ENCODE measurements around the gene TIMM22. TPM values are rescaled to one million over a fixed set of nuclear protein-coding genes. Genes with fewer than 3 reads are reported as not detected.
A peak's percentile ranks its signal among the peaks of the same experiment; 100 is the strongest.

The TIMM22 gene
- polyA plus RNA-seq, 2 of the 4 experiments (the other 2 are of a cell fraction), result 15.8 to 21.3 TPM

DNA sequence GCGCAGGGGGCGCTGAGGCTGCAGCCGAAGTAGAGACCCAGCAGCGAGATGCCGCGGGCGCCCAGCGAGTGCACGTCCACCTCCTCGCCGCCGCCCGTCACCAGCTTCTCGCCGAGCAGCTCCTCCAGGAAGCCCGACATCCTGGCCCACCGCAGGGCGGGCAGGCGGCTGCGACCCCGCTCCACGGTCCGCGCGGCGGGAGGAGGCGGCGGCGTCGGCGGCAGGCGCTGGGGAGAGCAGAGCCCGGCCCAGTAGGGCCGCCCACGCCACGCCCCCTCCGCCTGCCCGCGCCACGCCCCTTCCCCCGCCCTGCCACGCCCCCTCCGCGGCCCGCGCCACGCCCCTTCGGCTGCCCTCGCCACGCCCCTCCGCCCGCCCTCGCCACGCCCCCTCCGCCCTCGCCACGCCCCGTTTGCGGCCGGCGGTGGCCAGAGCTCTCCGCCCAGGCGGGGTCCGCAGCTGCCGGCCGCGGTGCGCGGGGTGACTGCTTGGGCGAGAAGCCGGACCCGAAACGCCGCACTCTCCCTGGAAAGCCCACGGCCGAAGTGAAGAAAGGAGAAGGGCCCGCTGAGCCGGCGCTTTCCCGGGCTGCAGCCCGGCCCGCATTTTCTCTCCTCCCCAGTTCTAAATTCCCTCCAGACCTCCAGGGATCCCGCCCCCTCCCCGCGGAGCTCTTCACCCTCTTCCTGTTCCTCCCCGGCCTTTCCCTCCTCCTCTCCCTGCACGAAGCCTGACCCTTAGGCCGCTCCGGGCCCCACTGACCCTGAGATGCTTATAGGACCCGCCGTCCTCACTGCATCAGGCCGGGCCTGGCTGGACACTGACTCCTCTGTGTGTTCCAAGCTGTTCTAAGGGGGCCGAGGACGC lies 17.2 kb upstream of the TIMM22 start, which contains the start of gene NXN (continued):
- TF ChIP-seq, protein P1, sequence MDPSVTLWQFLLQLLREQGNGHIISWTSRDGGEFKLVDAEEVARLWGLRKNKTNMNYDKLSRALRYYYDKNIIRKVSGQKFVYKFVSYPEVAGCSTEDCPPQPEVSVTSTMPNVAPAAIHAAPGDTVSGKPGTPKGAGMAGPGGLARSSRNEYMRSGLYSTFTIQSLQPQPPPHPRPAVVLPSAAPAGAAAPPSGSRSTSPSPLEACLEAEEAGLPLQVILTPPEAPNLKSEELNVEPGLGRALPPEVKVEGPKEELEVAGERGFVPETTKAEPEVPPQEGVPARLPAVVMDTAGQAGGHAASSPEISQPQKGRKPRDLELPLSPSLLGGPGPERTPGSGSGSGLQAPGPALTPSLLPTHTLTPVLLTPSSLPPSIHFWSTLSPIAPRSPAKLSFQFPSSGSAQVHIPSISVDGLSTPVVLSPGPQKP (IDR thresholded peaks at IDR 0.05; ENCODE audit: low read depth, low read length), result no peak
- TF ChIP-seq, protein P2, sequence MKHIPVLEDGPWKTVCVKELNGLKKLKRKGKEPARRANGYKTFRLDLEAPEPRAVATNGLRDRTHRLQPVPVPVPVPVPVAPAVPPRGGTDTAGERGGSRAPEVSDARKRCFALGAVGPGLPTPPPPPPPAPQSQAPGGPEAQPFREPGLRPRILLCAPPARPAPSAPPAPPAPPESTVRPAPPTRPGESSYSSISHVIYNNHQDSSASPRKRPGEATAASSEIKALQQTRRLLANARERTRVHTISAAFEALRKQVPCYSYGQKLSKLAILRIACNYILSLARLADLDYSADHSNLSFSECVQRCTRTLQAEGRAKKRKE (CRISPR knock-in tag; IDR thresholded peaks at IDR 0.05; ENCODE audit: low read depth), result no peak
- TF ChIP-seq MAX (IDR thresholded peaks at IDR 0.05) (peak; percentile 34; the same call in 1 of the 2 replicates), ZSCAN20 (CRISPR knock-in tag; IDR thresholded peaks at IDR 0.05) (no peak), CHD4 (IDR thresholded peaks at IDR 0.05; ENCODE audit: borderline replicate concordance) (no peak), BCL3 (IDR thresholded peaks at IDR 0.05) (peak; percentile 70; the same call in 1 of the 3 replicates)

DNA sequence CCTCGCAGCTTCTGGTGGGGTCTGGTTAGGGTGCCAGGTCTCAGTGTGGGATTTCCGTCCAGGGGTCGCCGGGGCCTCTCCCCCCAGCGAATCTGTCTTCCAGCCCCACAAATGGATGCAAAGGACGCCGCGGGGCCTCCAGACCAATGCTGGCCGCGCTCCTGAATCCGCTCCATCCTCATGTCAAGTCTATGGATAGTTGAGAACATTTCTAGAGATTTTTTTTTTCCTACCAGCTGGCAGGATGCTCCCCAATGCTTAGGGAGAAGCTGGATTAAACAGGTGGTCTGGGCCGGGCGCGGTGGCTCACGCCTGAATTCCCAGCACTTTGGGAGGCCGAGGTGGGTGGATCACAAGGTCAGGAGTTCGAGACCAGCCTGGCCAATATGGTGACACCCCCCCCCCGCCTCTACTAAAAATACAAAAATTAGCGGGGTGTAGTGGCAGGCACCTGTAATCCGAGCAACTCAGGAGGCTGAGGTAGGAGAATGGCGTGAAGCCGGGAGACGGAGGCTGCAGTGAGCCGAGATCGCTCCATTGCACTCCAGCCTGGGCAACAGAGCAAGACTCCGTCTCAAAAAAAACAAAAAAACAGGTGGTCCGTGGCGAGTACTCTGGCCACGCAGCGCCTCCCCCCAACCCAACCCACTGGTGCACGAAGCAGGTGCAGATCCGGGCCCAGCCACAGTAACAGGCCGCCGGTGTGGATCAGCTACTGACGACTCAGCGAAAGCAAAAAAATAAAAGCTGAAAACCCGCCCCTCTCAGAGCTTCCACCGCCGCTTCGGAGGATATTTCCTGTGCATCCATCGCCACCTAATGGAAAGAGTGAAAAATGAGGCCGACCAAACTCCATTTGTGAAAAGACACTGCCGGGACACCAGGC lies 16.3 kb upstream of the TIMM22 start:
- peak overlapping the region; percentile 89 for H3K4me3 ChIP-seq
- ATAC-seq (peak; percentile 73 to 85), FAIRE-seq (peak; percentile 85), DNase-seq (ENCODE audit: low read depth in 1 of 2, low spot score in 1 of 2) (peak; percentile 77 to 89)
- peak overlapping the region; percentile 69 to 91 for H3K27ac ChIP-seq
- H3K4me1 ChIP-seq, result peaks cover 16% of the 10 kb centered on the region; the same call in 2 of the 3 replicates
- H3K4me2 ChIP-seq, result peak overlapping the region; percentile 94
- WGBS (ENCODE audit: missing lambda C conversion rate), result 46% methylated on average over 43 of the region's 43 CpGs
- CTCF ChIA-PET, result interaction anchor here (0.6 to 14.3 kb wide), 95 partner anchors 9 to 817 kb away, joined by 3 to 428 read pairs (median 5); partner anchors contain the start of genes GEMIN4, GLOD4, MRM3 and TIMM22
- no peaks in the 10 kb centered on the region for H3K9me3 ChIP-seq
- TF ChIP-seq RNF2 (IDR thresholded peaks at IDR 0.05; ENCODE audit: borderline replicate concordance, low read depth), result no peak
- 0 out of 2 replicates have a peak, but pooled peaks have one; percentile 2 for TF ChIP-seq MAX (IDR thresholded peaks at IDR 0.05)
- TF ChIP-seq CTCF (IDR thresholded peaks at IDR 0.05), result peak; percentile 94
- TF ChIP-seq RAD21 (conservative IDR thresholded peaks at IDR 0.05 in 1 of 2, IDR thresholded peaks at IDR 0.05 in 1 of 2), result peak; percentile 99
- TF ChIP-seq CBX8 (IDR thresholded peaks at IDR 0.05), result no peak
- TF ChIP-seq MAFK (IDR thresholded peaks at IDR 0.05; ENCODE audit: partially characterized antibody), result peak; percentile 90
- 0 out of 2 replicates have a peak, but pooled peaks have one; percentile 26 for TF ChIP-seq CHD4 (IDR thresholded peaks at IDR 0.05; ENCODE audit: borderline replicate concordance)
- no peak for TF ChIP-seq HOXB13 (CRISPR knock-in tag; IDR thresholded peaks at IDR 0.05; ENCODE audit: low read depth)
- TF ChIP-seq JUNB (IDR thresholded peaks at IDR 0.05), result no peak
- TF ChIP-seq ESRRA (IDR thresholded peaks at IDR 0.05; ENCODE audit: borderline replicate concordance, low read length), result no peak
- TF ChIP-seq, protein P2 (CRISPR knock-in tag; IDR thresholded peaks at IDR 0.05; ENCODE audit: low read depth), result no peak
- TF ChIP-seq ZSCAN20 (CRISPR knock-in tag; IDR thresholded peaks at IDR 0.05), result no peak
- 0 out of 2 replicates have a peak, but pooled peaks have one; percentile 49 for TF ChIP-seq HDAC2 (IDR thresholded peaks at IDR 0.05)
- TF ChIP-seq KDM1A (IDR thresholded peaks at IDR 0.05; ENCODE audit: low read depth), result 0 out of 2 replicates have a peak, but pooled peaks have one; percentile 52
- TF ChIP-seq SMC3 (IDR thresholded peaks at IDR 0.05), result peak; percentile 96
- TF ChIP-seq USF2 (IDR thresholded peaks at IDR 0.05), result no peak
- no peak for TF ChIP-seq JUN (IDR thresholded peaks at IDR 0.05)
- POLR2A ChIA-PET, result interaction anchor here (0.7 to 2.6 kb wide), 14 partner anchors 16 to 568 kb away, joined by 3 to 25 read pairs (median 4); partner anchors contain the start of genes GLOD4, MRM3, TIMM22 and VPS53
